ENCODE results near the gene LMF1. TPM values are rescaled to one million over a fixed set of nuclear protein-coding genes. Genes with fewer than 3 reads are reported as not detected.

Gene LMF1
- total RNA-seq, 3 donors from 2014 or later (not counting 1 experiment from before 2014, with no cell fraction given): 28.2 to 42.2 (median 41.2) TPM

DNA sequence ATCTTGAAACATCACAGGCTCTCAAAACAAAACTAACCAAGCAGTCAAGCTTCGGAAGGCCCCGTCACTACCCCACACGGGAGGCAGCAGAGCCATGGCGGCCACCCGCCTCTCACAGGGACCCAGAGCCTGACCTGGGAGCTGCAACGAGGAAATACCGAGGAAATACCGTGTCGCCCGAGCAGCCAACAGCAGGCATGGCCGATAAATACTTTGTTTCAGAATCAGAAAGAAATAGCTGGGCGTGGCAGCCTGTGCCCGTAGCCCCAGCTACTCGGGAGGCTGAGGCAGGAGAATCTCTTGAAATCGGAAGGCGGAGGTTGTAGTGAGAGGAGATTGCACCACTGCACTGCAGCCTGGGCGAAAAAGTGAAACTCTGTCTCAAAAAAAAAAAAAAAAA lies 6.9 kb downstream of the LMF1 start:
- no peak overlapping the region for H3K27ac Mint-ChIP-seq
- no peak for ATAC-seq
- no peak overlapping the region for H3K4me3 Mint-ChIP-seq
- peaks cover 3% of the 10 kb centered on the region for H3K9me3 ChIP-seq (ENCODE audit: control insufficient read depth, insufficient read depth, low read length)
- no peaks in the 10 kb centered on the region for H3K27me3 ChIP-seq (ENCODE audit: control insufficient read depth, insufficient read depth, low read length)
- intact Hi-C loops (cut with micrococcal nuclease): no loop called here
- DNase-seq: peak in 1 of 2 donors; percentile 29
- no peaks in the 10 kb centered on the region for H3K9me3 Mint-ChIP-seq
- peaks cover 8% of the 10 kb centered on the region for H3K4me1 ChIP-seq (ENCODE audit: control insufficient read depth, insufficient read depth, low read length)
- H3K36me3 Mint-ChIP-seq: peaks cover 8% of the 10 kb centered on the region
- peaks cover 26 to 28% of the 10 kb centered on the region in 2 donors for H3K4me1 Mint-ChIP-seq
- H3K27ac ChIP-seq (ENCODE audit: low read length): peak overlapping the region; percentile 25
- TF ChIP-seq, protein P1, sequence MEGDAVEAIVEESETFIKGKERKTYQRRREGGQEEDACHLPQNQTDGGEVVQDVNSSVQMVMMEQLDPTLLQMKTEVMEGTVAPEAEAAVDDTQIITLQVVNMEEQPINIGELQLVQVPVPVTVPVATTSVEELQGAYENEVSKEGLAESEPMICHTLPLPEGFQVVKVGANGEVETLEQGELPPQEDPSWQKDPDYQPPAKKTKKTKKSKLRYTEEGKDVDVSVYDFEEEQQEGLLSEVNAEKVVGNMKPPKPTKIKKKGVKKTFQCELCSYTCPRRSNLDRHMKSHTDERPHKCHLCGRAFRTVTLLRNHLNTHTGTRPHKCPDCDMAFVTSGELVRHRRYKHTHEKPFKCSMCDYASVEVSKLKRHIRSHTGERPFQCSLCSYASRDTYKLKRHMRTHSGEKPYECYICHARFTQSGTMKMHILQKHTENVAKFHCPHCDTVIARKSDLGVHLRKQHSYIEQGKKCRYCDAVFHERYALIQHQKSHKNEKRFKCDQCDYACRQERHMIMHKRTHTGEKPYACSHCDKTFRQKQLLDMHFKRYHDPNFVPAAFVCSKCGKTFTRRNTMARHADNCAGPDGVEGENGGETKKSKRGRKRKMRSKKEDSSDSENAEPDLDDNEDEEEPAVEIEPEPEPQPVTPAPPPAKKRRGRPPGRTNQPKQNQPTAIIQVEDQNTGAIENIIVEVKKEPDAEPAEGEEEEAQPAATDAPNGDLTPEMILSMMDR (IDR thresholded peaks at IDR 0.05): no peak
- 83% methylated on average over 14 of the region's 17 CpGs for WGBS (ENCODE audit: insufficient coverage)
- no peaks in the 10 kb centered on the region for H3K36me3 ChIP-seq (ENCODE audit: control insufficient read depth, insufficient read depth, low read length)
- no peaks in the 10 kb centered on the region for H3K27me3 Mint-ChIP-seq (ENCODE audit: low read depth in 2 of 2)
- H3K4me3 ChIP-seq (ENCODE audit: low read length): no peak overlapping the region

DNA sequence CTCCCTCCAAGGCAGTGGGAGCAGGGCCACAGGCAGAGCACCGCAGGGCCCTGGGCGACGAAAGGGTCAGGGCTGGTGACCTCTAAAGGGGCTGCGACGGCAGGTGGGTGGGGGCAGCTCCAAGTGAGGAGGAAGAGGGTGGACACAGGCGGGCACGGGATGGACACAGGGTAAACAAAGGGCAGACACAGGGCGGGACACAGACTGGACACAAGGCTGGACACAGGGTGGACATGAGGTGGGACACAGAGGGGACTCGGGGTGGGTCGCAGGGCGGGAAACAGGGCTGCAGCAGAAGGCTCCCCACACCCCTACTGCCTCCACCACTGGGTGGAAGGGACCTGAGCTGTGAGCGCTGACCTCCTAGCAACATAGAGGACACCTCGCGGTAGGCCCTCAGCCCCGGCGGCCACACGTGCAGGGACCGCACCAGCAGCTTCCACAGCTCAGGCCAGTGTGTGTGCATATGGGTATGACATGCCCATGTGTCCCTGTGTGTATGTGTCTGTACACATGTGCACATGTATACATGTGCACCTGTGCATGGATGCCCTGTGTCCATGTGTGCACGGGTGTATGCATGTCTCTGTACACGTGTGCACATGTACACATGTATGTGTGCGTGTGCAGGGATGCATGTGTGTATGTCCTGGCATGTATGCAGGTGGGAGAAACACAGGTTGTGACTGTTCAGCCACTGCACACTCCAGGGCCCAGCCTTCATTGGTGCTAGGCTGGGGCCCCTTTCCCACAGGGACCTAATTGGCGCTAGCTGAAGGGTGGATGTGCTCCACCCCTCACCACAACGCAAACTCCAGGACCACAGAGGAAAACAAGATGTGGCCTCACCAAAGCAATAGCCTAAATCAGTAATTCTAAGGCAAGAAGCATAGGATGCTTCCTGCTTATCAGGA lies 7.6 kb downstream of the LMF1 start:
- WGBS (ENCODE audit: insufficient coverage): 90% methylated on average over 22 of the region's 23 CpGs
- TF ChIP-seq, protein P1 (IDR thresholded peaks at IDR 0.05): no peak
- H3K27me3 ChIP-seq (ENCODE audit: control insufficient read depth, insufficient read depth, low read length): no peaks in the 10 kb centered on the region
- Mint-ChIP-seq H3K27ac (no peak overlapping the region), H3K27me3 (ENCODE audit: low read depth in 2 of 2) (no peaks in the 10 kb centered on the region), H3K4me3 (no peak overlapping the region), H3K4me1 (peaks cover 19 to 28% of the 10 kb centered on the region in 2 donors), H3K36me3 (peaks cover 8% of the 10 kb centered on the region), H3K9me3 (no peaks in the 10 kb centered on the region)
- ATAC-seq (no peak), DNase-seq (no peak)
- H3K4me1 ChIP-seq (ENCODE audit: control insufficient read depth, insufficient read depth, low read length): peaks cover 8% of the 10 kb centered on the region
- intact Hi-C loops (cut with micrococcal nuclease): no loop called here
- H3K36me3 ChIP-seq (ENCODE audit: control insufficient read depth, insufficient read depth, low read length): no peaks in the 10 kb centered on the region
- peak overlapping the region; percentile 25 for H3K27ac ChIP-seq (ENCODE audit: low read length)
- peaks cover 3% of the 10 kb centered on the region for H3K9me3 ChIP-seq (ENCODE audit: control insufficient read depth, insufficient read depth, low read length)
- H3K4me3 ChIP-seq (ENCODE audit: low read length): no peak overlapping the region

DNA sequence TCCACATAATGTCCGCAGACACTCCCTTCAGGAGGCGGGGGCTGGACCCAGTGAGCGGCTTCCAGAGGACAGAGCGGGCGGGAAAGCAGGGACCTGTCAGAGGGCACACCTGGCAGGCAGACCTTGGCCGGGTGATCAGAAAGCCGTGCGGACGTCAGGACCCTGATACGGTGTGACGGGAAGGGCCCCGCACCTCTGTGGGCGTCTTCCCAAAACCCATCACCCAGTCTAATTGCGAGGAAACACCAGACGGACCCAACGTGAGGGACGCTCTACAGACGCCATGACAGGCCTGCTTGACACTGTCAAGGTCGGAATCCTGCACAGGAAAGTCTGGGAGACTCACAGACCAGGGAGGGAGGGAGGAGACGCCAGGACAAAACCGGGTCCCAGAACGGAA lies 8.4 kb downstream of the LMF1 start:
- Mint-ChIP-seq H3K4me3 (no peak overlapping the region), H3K36me3 (peaks cover 8% of the 10 kb centered on the region), H3K27ac (no peak overlapping the region), H3K4me1 (peaks cover 18 to 31% of the 10 kb centered on the region in 2 donors), H3K9me3 (no peaks in the 10 kb centered on the region), H3K27me3 (ENCODE audit: low read depth in 2 of 2) (no peaks in the 10 kb centered on the region)
- DNase-seq (no peak), ATAC-seq (no peak)
- peaks cover 3% of the 10 kb centered on the region for H3K9me3 ChIP-seq (ENCODE audit: control insufficient read depth, insufficient read depth, low read length)
- H3K27me3 ChIP-seq (ENCODE audit: control insufficient read depth, insufficient read depth, low read length): no peaks in the 10 kb centered on the region
- H3K4me3 ChIP-seq (ENCODE audit: low read length): no peak overlapping the region
- 96% methylated on average over 14 of the region's 22 CpGs for WGBS (ENCODE audit: insufficient coverage)
- no peaks in the 10 kb centered on the region for H3K36me3 ChIP-seq (ENCODE audit: control insufficient read depth, insufficient read depth, low read length)
- peaks cover 8% of the 10 kb centered on the region for H3K4me1 ChIP-seq (ENCODE audit: control insufficient read depth, insufficient read depth, low read length)
- TF ChIP-seq, protein P1 (IDR thresholded peaks at IDR 0.05): no peak
- intact Hi-C loops (cut with micrococcal nuclease): no loop called here
- no peak overlapping the region for H3K27ac ChIP-seq (ENCODE audit: low read length)

Data from natural killer cell (primary cell).